ENCODE data around the gene IPO4. TPM values are rescaled to one million over a fixed set of nuclear protein-coding genes. Genes with fewer than 3 reads are reported as not detected.

IPO4 gene
- total and polyA plus RNA-seq, 10 of the 15 experiments (the other 5 are each of a cell fraction or from before 2014, with no cell fraction given), result 7.8 to 139 (median 37.6) TPM

DNA sequence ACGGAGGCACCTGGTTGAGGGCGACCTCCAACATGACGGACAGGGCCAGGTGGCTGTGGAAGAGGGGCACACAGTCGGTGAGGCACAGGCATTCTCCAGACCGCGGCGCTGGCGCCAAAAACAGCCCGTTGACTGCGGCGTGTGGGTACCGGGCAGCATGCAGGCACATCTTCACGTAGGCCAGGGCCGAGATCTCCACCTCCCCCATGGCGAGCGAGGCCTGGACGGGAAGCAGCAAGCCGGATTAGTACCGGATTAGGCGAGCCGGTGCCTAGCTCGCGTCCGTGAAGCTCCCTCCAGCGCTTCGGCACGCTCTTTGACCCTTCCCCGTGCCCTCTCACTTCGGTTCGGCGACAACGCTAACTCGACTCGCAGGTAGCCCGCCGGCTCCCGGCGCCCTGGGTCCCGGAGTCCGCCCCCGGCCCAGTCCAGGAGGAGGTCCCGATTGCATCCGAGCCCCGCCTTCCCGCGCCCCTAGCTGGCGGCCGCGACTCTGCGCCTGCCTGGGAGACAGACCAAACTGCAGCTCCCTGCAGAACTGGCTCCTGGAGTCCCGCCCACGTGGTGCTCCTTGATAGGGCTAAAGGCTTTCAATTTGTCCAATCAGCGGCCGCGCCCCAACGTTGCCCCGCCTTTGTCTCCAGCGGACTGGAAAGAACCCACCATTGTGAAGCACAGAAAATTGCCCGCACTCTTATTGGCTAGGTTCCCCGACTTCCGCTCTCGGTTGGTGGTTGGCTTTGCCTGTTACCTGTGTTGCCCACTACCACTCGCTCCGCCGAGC, 47.3 kb downstream of the IPO4 start, which contains the start of gene EMC9 (continued):
- TF ChIP-seq FOS (IDR thresholded peaks at IDR 0.05; ENCODE audit: borderline replicate concordance, extremely low read depth, insufficient read length) (peak; percentile 60), MYC (IDR thresholded peaks at IDR 0.05; ENCODE audit: insufficient read depth, insufficient read length, insufficient replicate concordance, low read length, severe bottlenecking) (peak; percentile 76), ESRRA (IDR thresholded peaks at IDR 0.05; ENCODE audit: low read length) (no peak), ATF3 (IDR thresholded peaks at IDR 0.05; ENCODE audit: borderline replicate concordance, extremely low read depth, low read depth, low read length) (no peak), NFXL1 (IDR thresholded peaks at IDR 0.05; ENCODE audit: borderline replicate concordance) (no peak), FOXM1 (IDR thresholded peaks at IDR 0.05; ENCODE audit: low read depth, low read length) (no peak; the same call in 1 of the 2 replicates), IRF4 (IDR thresholded peaks at IDR 0.05; ENCODE audit: low read depth, low read length) (no peak), CEBPB (IDR thresholded peaks at IDR 0.05; ENCODE audit: borderline replicate concordance in 1 of 2, low read depth in 2 of 2, low read length in 2 of 2) (no peak), ETV6 (conservative IDR thresholded peaks at IDR 0.05 in 1 of 2, IDR thresholded peaks at IDR 0.05 in 1 of 2; ENCODE audit: borderline replicate concordance in 1 of 2, low read depth in 1 of 2) (no peak), NRF1 (conservative IDR thresholded peaks at IDR 0.05; ENCODE audit: low read depth, low read length) (peak; percentile 38; the same call in 1 of the 2 replicates), HDGF (IDR thresholded peaks at IDR 0.05) (no peak; the same call in 1 of the 2 replicates), TCF12 (IDR thresholded peaks at IDR 0.05; ENCODE audit: low read depth, low read length) (0 out of 2 replicates have a peak, but pooled peaks have one; percentile 37), IKZF2 (IDR thresholded peaks at IDR 0.05) (peak in 1 of 2 experiments; percentile 43; a peak in 1 of 4 replicates), STAT1 (conservative IDR thresholded peaks at IDR 0.05) (no peak), ZBTB33 (IDR thresholded peaks at IDR 0.05) (no peak), ZBED1 (IDR thresholded peaks at IDR 0.05; ENCODE audit: borderline replicate concordance) (no peak)
- TF ChIP-seq, protein P1, sequence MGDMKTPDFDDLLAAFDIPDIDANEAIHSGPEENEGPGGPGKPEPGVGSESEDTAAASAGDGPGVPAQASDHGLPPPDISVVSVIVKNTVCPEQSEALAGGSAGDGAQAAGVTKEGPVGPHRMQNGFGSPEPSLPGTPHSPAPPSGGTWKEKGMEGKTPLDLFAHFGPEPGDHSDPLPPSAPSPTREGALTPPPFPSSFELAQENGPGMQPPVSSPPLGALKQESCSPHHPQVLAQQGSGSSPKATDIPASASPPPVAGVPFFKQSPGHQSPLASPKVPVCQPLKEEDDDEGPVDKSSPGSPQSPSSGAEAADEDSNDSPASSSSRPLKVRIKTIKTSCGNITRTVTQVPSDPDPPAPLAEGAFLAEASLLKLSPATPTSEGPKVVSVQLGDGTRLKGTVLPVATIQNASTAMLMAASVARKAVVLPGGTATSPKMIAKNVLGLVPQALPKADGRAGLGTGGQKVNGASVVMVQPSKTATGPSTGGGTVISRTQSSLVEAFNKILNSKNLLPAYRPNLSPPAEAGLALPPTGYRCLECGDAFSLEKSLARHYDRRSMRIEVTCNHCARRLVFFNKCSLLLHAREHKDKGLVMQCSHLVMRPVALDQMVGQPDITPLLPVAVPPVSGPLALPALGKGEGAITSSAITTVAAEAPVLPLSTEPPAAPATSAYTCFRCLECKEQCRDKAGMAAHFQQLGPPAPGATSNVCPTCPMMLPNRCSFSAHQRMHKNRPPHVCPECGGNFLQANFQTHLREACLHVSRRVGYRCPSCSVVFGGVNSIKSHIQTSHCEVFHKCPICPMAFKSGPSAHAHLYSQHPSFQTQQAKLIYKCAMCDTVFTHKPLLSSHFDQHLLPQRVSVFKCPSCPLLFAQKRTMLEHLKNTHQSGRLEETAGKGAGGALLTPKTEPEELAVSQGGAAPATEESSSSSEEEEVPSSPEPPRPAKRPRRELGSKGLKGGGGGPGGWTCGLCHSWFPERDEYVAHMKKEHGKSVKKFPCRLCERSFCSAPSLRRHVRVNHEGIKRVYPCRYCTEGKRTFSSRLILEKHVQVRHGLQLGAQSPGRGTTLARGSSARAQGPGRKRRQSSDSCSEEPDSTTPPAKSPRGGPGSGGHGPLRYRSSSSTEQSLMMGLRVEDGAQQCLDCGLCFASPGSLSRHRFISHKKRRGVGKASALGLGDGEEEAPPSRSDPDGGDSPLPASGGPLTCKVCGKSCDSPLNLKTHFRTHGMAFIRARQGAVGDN (IDR thresholded peaks at IDR 0.05), result no peak
- TF ChIP-seq, protein P2, sequence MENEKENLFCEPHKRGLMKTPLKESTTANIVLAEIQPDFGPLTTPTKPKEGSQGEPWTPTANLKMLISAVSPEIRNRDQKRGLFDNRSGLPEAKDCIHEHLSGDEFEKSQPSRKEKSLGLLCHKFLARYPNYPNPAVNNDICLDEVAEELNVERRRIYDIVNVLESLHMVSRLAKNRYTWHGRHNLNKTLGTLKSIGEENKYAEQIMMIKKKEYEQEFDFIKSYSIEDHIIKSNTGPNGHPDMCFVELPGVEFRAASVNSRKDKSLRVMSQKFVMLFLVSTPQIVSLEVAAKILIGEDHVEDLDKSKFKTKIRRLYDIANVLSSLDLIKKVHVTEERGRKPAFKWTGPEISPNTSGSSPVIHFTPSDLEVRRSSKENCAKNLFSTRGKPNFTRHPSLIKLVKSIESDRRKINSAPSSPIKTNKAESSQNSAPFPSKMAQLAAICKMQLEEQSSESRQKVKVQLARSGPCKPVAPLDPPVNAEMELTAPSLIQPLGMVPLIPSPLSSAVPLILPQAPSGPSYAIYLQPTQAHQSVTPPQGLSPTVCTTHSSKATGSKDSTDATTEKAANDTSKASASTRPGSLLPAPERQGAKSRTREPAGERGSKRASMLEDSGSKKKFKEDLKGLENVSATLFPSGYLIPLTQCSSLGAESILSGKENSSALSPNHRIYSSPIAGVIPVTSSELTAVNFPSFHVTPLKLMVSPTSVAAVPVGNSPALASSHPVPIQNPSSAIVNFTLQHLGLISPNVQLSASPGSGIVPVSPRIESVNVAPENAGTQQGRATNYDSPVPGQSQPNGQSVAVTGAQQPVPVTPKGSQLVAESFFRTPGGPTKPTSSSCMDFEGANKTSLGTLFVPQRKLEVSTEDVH (IDR thresholded peaks at IDR 0.05; ENCODE audit: low read depth, partially characterized antibody), result no peak
- TF ChIP-seq, protein P3, sequence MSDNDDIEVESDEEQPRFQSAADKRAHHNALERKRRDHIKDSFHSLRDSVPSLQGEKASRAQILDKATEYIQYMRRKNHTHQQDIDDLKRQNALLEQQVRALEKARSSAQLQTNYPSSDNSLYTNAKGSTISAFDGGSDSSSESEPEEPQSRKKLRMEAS (IDR thresholded peaks at IDR 0.05; ENCODE audit: low read depth, low read length), result peak; percentile 56; the same call in 1 of the 2 replicates

Measured in GM12878 (cell line).